Measurements from ENCODE around the gene PPIC.

DNA sequence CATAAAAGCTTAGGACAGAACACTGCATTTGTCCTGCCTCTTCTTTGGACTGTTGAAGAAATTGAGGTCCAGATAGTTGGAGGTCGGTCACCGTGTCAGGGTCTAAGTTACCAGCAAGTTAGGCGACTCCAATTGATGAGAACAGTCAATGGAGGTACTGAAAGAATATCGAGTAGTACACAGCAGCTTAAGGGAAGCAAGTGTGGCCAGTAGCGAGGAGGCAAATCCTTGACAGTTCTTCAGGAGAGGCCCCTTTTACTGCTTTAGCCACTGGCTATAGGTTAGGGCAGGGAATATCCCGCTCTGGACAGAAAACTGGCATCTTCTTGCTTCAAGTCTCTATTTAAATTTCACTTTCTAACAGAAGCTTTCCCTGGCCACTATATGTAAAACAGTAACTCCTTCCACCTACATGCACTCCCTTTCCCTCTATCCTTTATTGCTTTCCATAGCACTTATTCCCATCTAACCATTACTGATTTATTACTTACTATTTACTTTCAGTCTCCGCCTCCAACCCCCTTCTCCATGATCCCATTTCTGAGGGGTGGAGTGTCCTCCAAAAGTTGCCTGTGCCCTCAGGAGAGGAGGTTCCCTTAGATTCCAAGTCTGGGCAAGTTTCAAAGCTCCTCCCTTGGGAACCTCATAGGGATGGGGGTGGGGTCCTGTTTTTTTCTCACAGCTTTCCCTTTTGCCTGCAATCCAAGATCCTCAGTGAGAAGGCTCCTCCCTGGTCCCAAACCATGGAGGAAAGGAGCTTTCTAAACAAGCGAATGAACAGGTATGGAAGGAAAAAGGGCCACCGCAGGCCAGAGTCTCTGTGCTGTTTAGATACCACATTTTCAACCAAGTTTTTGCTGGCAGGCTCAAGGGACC is 48.4 kb upstream of the PPIC start:
- TF ChIP-seq, protein P1, sequence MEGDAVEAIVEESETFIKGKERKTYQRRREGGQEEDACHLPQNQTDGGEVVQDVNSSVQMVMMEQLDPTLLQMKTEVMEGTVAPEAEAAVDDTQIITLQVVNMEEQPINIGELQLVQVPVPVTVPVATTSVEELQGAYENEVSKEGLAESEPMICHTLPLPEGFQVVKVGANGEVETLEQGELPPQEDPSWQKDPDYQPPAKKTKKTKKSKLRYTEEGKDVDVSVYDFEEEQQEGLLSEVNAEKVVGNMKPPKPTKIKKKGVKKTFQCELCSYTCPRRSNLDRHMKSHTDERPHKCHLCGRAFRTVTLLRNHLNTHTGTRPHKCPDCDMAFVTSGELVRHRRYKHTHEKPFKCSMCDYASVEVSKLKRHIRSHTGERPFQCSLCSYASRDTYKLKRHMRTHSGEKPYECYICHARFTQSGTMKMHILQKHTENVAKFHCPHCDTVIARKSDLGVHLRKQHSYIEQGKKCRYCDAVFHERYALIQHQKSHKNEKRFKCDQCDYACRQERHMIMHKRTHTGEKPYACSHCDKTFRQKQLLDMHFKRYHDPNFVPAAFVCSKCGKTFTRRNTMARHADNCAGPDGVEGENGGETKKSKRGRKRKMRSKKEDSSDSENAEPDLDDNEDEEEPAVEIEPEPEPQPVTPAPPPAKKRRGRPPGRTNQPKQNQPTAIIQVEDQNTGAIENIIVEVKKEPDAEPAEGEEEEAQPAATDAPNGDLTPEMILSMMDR (IDR thresholded peaks at IDR 0.05; ENCODE audit: poor library complexity), result no peak
- no peak for TF ChIP-seq EZH2phosphoT487 (IDR thresholded peaks at IDR 0.05; ENCODE audit: low read depth, severe bottlenecking, unreplicated experiment)
